ENCODE data around the gene KCNMB4. TPM values are rescaled to one million over a fixed set of nuclear protein-coding genes. Genes with fewer than 3 reads are reported as not detected.

Gene KCNMB4, protein sequence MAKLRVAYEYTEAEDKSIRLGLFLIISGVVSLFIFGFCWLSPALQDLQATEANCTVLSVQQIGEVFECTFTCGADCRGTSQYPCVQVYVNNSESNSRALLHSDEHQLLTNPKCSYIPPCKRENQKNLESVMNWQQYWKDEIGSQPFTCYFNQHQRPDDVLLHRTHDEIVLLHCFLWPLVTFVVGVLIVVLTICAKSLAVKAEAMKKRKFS
- total RNA-seq: 12.3 TPM

DNA sequence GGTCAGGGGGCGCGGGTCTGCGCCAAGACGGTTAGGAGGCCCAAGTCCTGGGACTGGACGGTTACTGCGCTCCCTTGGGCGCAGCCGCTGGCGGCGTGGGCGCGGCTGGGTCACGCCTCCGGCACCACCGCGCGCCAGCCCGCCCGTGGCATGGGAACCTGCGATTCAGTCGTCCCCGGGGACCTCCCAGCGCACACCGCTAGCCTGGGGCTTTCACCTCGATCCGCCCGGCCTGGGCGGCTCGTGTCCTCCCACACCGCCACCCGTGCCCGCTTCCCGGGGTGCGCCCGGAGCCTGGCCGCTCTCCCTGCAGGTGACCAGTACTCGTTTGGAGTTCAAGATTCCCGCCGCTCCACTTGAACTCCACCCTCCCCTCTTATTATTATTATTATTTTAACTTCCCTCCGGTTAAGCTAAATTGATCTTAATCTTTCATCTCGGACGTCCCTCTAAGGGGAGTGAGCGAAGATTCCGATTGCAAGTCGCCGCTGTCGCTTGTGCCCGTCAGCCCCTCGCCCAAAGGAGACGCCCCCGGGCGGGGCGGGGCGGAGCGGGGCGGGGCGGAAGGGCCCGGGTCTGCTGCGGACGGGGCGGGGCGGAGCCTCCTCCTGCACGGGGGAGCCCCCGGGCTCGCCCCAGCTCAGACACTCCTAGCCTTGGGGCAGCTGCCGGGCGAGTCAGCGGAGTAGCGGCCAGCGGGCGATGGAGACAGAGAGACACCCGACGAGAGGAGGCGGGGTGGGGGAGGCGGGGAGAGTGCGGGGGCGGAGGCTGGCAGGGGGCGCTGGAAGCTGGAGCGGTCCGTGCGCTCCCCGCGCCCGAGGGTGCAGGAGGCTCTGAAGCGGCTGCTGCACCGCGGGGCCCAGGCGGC lies at the start of gene KCNMB4:
KCNMB4 (plus strand) TSS at position 643 of the 871 bp plus-strand sequence. CDS start 445 bp downstream, outside the sequence.

Other genes starting within 250 kb of the KCNMB4 start
- gene CNOT2, start 122.9 kb upstream of the KCNMB4 start, total RNA-seq: 463 TPM

All from camera-type eye (tissue), 1 donor.